Spleen (tissue), 7 donors: ENCODE data around the gene RASSF10.

ENCODE experiments used
- CTCF ChIP-seq, 11 experiments: fragments of 200-600 bp in 7 of 11; fragments of 450-650 bp in 4 of 11; sonication (generic) in 4 of 11; IDR thresholded peaks in 8 of 11; conservative IDR thresholded peaks in 3 of 11; 1 replicate in 7 of 11; 2 replicates in 4 of 11; pipeline versions ENCODE4 v1.4.0 to v1.8.0; 2016 to 2021; ENCODE audit warnings: antibody characterized with exemption in 11 of 11, inconsistent platforms in 4 of 11, mild to moderate bottlenecking in 1 of 11
- POLR2A ChIP-seq, 3 donors: fragments of 450-650 bp; IDR thresholded peaks; one replicate each; pipeline ENCODE4 v1.5.1; 2017; ENCODE audit warnings: antibody characterized with exemption in 3 of 3, mild to moderate bottlenecking in 1 of 3
- POLR2AphosphoS5 ChIP-seq, 3 donors: sonication (generic); formaldehyde crosslinking; IDR thresholded peaks; one replicate each; pipeline ENCODE4 v1.5.1; 2017; ENCODE audit warnings: antibody characterized with exemption in 3 of 3
- donor health status: DM: no; HTN: no; CAD: no; lungs with moderate emphysema.
- donor health status: DM: no; HTN: no; CAD: no.
- donor health status: DM: no; HTN: no; CAD: no.

- TF ChIP-seq CTCF (IDR thresholded peaks at IDR 0.05 in 8 of 11, conservative IDR thresholded peaks at IDR 0.05 in 3 of 11) (no peak), POLR2AphosphoS5 (IDR thresholded peaks at IDR 0.05) (no peak), POLR2A (IDR thresholded peaks at IDR 0.05) (no peak)
These were observed 20.8 kb downstream of the RASSF10 start for GRCh38 chr11:13029872-13030271.
